Erythroblast (primary cell): ENCODE measurements around the gene RNF4.

Source experiments
- GATA1 ChIP-seq: IDR thresholded peaks from 2 replicates; pipeline ENCODE4 v1.6.1; 2011; ENCODE audit warnings: low read depth, mild to moderate bottlenecking, control low read depth, low read length, moderate library complexity
- POLR2A ChIP-seq: IDR thresholded peaks from 2 replicates; pipeline ENCODE4 v1.6.1; 2011; ENCODE audit warnings: mild to moderate bottlenecking, low read length

DNA sequence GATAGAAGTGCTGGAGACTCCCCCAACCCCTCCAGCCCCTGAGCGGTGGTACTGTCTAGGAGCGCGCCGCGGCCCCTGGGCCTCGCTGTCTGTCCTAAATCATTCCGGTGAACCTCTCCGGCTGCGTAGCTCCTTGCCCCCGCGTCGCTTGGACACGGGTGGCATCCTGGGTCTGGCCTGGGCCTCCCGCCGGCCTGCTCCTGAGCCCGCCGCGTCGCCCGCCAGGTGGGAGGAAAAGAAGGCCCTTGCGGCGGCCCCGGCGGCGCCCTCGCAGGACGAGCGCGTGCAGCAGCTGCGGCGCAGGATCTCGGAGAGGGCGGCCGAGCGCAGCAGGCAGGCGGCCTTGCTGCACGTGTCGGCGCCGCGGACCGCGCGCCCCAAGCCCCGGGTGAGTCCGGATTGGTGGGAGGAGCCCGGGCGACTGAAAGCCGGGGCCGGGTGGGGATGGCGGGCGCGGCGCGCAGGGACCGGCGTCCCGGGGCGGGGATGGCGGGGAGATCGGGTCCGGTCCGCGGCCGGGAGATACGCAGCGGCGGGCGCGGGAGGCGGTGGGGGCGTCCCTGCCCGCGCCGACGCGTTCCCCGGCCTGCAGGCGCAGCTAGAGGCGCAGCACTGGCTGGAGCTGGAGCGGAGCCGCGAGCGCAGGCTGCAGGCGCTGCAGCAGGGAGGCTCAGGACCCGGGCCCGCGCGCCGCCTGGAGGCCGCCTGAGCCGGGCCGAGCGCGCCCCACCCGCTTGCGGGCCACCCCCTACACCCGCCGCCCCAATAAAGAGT lies 6.5 kb upstream of the RNF4 start:
- TF ChIP-seq POLR2A (no peak), GATA1 (no peak)
